AG04449 (cell line): Measurements from ENCODE around the gene SP2.
"Not testable (repeated sequence)": the region's sequence is repeated elsewhere in the genome, so short reads cannot be mapped to it uniquely, and the experiment has no call there.

Source experiments
- CTCF ChIA-PET: fragments of 350-600 bp; formaldehyde crosslinking; extraction: SDS; loops from one replicate; lab custom pipeline; 2021; ENCODE audit warnings: antibody characterized with exemption; lab: Yijun Ruan, JAX
- POLR2A ChIA-PET: fragments of 400-600, 350-600 bp; formaldehyde crosslinking; extraction: SDS; loops from one replicate; lab custom pipeline; 2020; ENCODE audit warnings: antibody characterized with exemption, inconsistent platforms; lab: Yijun Ruan, JAX
- DNase-seq: peaks from one replicate; pipeline ENCODE4 v3.0.0-alpha.2; 2010; ENCODE audit warnings: low read depth, low spot score
- H3K4me3 ChIP-seq: 2 replicates; pipeline ENCODE4 v1.5.1; 2011; ENCODE audit warnings: low read depth, mild to moderate bottlenecking, control low read depth, low read length
- CTCF ChIP-seq: IDR thresholded peaks from one replicate; pipeline ENCODE4 v1.5.1; 2011; ENCODE audit warnings: mild to moderate bottlenecking, moderate library complexity, low read length, control low read depth, inconsistent platforms; ENCODE audit not compliant: insufficient read depth; ENCODE audit errors: missing control alignments

SP2 gene

DNA sequence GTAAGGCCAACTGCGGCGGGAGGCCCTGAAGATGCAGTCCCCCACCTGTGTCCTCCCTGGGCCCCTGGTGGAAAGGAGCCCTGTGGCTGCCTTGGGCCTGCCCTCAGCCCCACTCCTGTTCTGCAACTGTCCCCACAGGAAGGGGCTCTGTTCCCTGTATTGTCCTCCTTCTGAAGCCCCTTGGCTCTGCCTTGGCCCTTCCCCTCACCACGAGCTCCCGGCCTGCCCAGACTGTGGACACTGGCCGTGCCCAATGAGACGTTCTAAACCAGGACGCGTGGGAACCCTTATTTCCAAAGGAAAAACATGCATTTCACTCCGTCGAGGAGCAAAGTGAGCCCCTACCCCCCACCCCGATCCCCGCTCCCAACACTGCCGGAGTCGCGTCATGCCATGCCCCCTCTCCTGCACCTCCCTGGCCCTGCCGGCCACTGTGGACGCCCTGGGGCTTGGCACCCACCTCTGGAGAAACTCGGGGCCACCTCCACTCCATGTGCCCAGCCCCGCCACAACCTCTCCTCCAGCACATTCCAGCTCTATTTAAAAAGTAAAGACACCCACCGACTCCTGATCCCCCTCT is 31.9 kb downstream of the SP2 start:
- no peak for TF ChIP-seq CTCF
- ChIA-PET POLR2A (no interaction called here), CTCF (interaction anchor here (0.8 to 6.4 kb wide), 3 partner anchors 18 to 95 kb away, joined by 3 to 40 read pairs (median 38); no protein-coding TSS in a partner anchor)
- no peak overlapping the region for H3K4me3 ChIP-seq
- no peak for DNase-seq

GRCh38 chr17:47928415-47928814 is 32.4 kb downstream of the SP2 start:
- POLR2A ChIA-PET, result no interaction called here
- CTCF ChIA-PET, result interaction anchor here (5.9 to 6.4 kb wide), 2 partner anchors 17 to 21 kb away, joined by 38 to 40 read pairs; no protein-coding TSS in a partner anchor
- no peak for TF ChIP-seq CTCF
- no peak overlapping the region for H3K4me3 ChIP-seq
- DNase-seq, result no peak

GRCh38 chr17:47929218-47930000 is 33.4 kb downstream of the SP2 start:
- no peak for TF ChIP-seq CTCF
- no peak overlapping the region for H3K4me3 ChIP-seq
- CTCF ChIA-PET, result interaction anchor here (0.9 to 6.4 kb wide), 7 partner anchors 7 to 49 kb away, joined by 3 to 40 read pairs (median 4); partner anchors contain the start of gene PNPO
- no peak for DNase-seq
- POLR2A ChIA-PET, result interaction anchor here (1.0 kb wide), 1 partner anchor 25 kb away, joined by 3 read pairs; no protein-coding TSS in a partner anchor

GRCh38 chr17:47931848-47932247 is 35.8 kb downstream of the SP2 start:
- ChIA-PET CTCF (interaction anchor here (1.3 to 6.4 kb wide), 3 partner anchors 14 to 46 kb away, joined by 4 to 40 read pairs (median 38); no protein-coding TSS in a partner anchor), POLR2A (interaction anchor here (0.7 kb wide), 1 partner anchor 68 kb away, joined by 5 read pairs; no protein-coding TSS in a partner anchor)
- no peak overlapping the region for H3K4me3 ChIP-seq
- TF ChIP-seq CTCF, result no peak
- no peak for DNase-seq

GRCh38 chr17:47934856-47935255 is 38.8 kb downstream of the SP2 start:
- no peak for DNase-seq
- POLR2A ChIA-PET, result no interaction called here
- CTCF ChIA-PET, result interaction anchor here (1.5 to 9.3 kb wide), 2 partner anchors 14 to 87 kb away, joined by 3 to 128 read pairs; no protein-coding TSS in a partner anchor
- H3K4me3 ChIP-seq, result no peak overlapping the region
- no peak for TF ChIP-seq CTCF

DNA sequence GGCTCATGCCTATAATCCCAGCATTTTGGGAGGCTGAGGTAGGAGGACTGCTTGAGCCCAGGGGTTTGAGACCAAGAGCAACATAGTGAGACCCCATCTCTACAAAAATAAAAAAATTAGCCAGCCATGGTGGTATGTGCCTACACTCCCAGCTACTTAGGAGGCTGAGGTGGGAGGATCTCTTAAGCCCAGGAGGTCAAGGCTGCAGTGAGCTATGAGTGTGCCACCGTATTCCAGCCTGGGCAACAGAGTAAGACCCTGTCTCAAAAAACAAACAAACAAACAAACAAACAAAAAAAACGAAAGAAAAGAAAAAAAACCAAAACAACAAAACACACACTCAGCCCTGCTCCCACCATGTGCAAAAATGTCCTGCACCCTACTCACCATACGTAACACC is 39.4 kb downstream of the SP2 start:
- POLR2A ChIA-PET, DNase-seq, H3K4me3 ChIP-seq: not testable (repeated sequence)
- CTCF ChIA-PET, result interaction anchor here (1.5 to 9.3 kb wide), 5 partner anchors 10 to 88 kb away, joined by 3 to 128 read pairs (median 4); partner anchors contain the start of gene CDK5RAP3
